Stimulated activated naive B cell treated with anti-CD40 and anti-IgM and Interleukin-4, amounts not matched to agents 10 μg/mL and 1 μg/mL and 100 μg/mL, for 72 hours (primary cell): ENCODE data around the gene OTUB1.
"Not testable (repeated sequence)": the region's sequence is repeated elsewhere in the genome, so short reads cannot be mapped to it uniquely, and the experiment has no call there.

Experiments
- ATAC-seq, 2 donors: fragments of 150-1000 bp; cut with Tn5 transposase; replicated peaks; 2 replicates each; pipeline ENCODE4 v1.10.0; 2021; ENCODE audit warnings: moderate library complexity in 1 of 2
- DNase-seq: peaks from one replicate; pipeline ENCODE4 v3.0.0; 2021
- H3K27ac Mint-ChIP-seq: one replicate; pipeline ENCODE4 v1.8.0; 2022; ENCODE audit warnings: mild to moderate bottlenecking, mixed read lengths
- H3K27me3 Mint-ChIP-seq, 2 donors: one replicate each; pipeline ENCODE4 v1.8.0; 2022; ENCODE audit warnings: mixed read lengths in 2 of 2
- H3K36me3 Mint-ChIP-seq, 2 donors: one replicate each; pipeline ENCODE4 v1.8.0; 2022; ENCODE audit warnings: mixed read lengths in 2 of 2, mild to moderate bottlenecking in 1 of 2
- H3K4me1 Mint-ChIP-seq, 2 donors: one replicate each; pipeline ENCODE4 v1.8.0; 2022; ENCODE audit warnings: mixed read lengths in 2 of 2, mild to moderate bottlenecking in 1 of 2
- H3K4me3 Mint-ChIP-seq, 2 donors: one replicate each; pipeline ENCODE4 v1.8.0; 2022; ENCODE audit warnings: mild to moderate bottlenecking in 2 of 2, mixed read lengths in 2 of 2, moderate library complexity in 1 of 2
- H3K9me3 Mint-ChIP-seq, 2 donors: one replicate each; pipeline ENCODE4 v1.8.0; 2022; ENCODE audit warnings: mixed read lengths in 2 of 2, mild to moderate bottlenecking in 1 of 2

OTUB1 gene

GRCh38 chr11:64047373-64047772 lies 61.1 kb downstream of the OTUB1 start:
- H3K4me1 Mint-ChIP-seq, H3K4me3 Mint-ChIP-seq, H3K9me3 Mint-ChIP-seq, DNase-seq, H3K27me3 Mint-ChIP-seq, ATAC-seq, H3K36me3 Mint-ChIP-seq, H3K27ac Mint-ChIP-seq: not testable (repeated sequence)
